ENCODE measurements around the gene CEACAM4.

DNA sequence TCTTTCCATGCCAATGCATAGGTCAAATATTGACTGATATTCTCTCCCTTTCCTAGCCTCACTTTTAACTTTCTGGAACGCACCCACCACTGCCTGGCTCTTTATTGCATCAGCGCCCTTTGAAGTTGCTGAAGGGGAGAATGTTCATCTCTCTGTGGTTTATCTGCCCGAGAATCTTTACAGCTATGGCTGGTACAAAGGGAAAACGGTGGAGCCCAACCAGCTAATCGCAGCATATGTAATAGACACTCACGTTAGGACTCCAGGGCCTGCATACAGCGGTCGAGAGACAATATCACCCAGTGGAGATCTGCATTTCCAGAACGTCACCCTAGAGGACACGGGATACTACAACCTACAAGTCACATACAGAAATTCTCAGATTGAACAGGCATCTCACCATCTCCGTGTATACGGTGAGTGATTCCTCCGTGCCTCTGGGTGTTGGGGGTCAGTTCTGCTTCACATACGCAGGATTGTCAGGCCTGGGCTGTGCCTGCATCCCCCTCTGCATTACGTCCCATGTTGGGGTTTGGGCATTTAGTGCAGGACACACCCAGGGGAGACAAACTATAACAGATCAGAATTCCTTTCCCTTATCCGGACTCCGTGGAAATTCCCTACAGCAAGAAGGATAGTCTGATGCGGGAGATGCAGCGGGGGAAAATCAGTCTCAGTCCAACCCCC lies 49.6 kb downstream of the CEACAM4 start:
- TF ChIP-seq, protein P1, sequence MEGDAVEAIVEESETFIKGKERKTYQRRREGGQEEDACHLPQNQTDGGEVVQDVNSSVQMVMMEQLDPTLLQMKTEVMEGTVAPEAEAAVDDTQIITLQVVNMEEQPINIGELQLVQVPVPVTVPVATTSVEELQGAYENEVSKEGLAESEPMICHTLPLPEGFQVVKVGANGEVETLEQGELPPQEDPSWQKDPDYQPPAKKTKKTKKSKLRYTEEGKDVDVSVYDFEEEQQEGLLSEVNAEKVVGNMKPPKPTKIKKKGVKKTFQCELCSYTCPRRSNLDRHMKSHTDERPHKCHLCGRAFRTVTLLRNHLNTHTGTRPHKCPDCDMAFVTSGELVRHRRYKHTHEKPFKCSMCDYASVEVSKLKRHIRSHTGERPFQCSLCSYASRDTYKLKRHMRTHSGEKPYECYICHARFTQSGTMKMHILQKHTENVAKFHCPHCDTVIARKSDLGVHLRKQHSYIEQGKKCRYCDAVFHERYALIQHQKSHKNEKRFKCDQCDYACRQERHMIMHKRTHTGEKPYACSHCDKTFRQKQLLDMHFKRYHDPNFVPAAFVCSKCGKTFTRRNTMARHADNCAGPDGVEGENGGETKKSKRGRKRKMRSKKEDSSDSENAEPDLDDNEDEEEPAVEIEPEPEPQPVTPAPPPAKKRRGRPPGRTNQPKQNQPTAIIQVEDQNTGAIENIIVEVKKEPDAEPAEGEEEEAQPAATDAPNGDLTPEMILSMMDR (IDR thresholded peaks at IDR 0.05) = no peak
- TF ChIP-seq EZH2 (IDR thresholded peaks at IDR 0.05) (no peak), EZH2phosphoT487 (IDR thresholded peaks at IDR 0.05) (no peak)

Data from neural progenitor cell (in vitro differentiated cells).